PC-9 (cell line): Measurements from ENCODE around the gene GALNT10. TPM values are rescaled to one million over a fixed set of nuclear protein-coding genes. Genes with fewer than 3 reads are reported as not detected.

Experiments used
- BruUV-seq: library from RNA; stranded (reverse); fragments of 400-500 nt; replicated peaks from 2 replicates; lab custom pipeline; 2021; lab: Mats Ljungman, UMichigan
- CTCF ChIA-PET: fragments of 300-600 bp; sonication (Branson Sonifier 250); formaldehyde crosslinking; loops from one replicate; lab custom pipeline; 2022; ENCODE audit warnings: antibody characterized with exemption; lab: Charles Lee
- POLR2A ChIA-PET: fragments of 300-600 bp; sonication (Branson Sonifier 250); formaldehyde crosslinking; loops from one replicate; lab custom pipeline; 2022; ENCODE audit warnings: antibody characterized with exemption; ENCODE audit not compliant: unreplicated experiment; lab: Charles Lee
- DNase-seq, 2 experiments: peaks; one replicate each; pipeline versions ENCODE4 v3.0.0 to v3.0.0-alpha.2; 2015 to 2022; ENCODE audit warnings: mixed read lengths in 1 of 2
- H2AFZ ChIP-seq: fragments of 200-600 bp; sonication (generic); 2 replicates; pipeline ENCODE4 v1.8.1; 2017; ENCODE audit warnings: antibody characterized with exemption
- H3F3A ChIP-seq: fragments of 200-600 bp; sonication (generic); 2 replicates; pipeline ENCODE4 v1.8.1; 2017; ENCODE audit warnings: antibody characterized with exemption, mild to moderate bottlenecking, low read depth; ENCODE audit not compliant: insufficient read depth
- H3K27ac ChIP-seq: fragments of 200-600 bp; sonication (generic); 2 replicates; pipeline ENCODE4 v1.6.1; 2016; ENCODE audit warnings: mixed run types
- H3K27me3 ChIP-seq: fragments of 200-600 bp; sonication (generic); 2 replicates; pipeline ENCODE4 v1.6.1; 2016; ENCODE audit warnings: low read depth, mixed run types; ENCODE audit not compliant: insufficient read depth
- H3K36me3 ChIP-seq: fragments of 200-600 bp; sonication (generic); 2 replicates; pipeline ENCODE4 v1.6.1; 2016; ENCODE audit warnings: low read depth, mixed run types
- H3K4me1 ChIP-seq: fragments of 200-600 bp; sonication (generic); replicated peaks from 2 replicates; pipeline ENCODE4 v1.6.1; 2016; ENCODE audit warnings: mixed run types; ENCODE audit not compliant: insufficient read depth
- H3K4me2 ChIP-seq: fragments of 200-600 bp; sonication (generic); 2 replicates; pipeline ENCODE4 v1.6.1; 2017; ENCODE audit warnings: mixed run types
- H3K4me3 ChIP-seq: fragments of 200-600 bp; sonication (generic); 2 replicates; pipeline ENCODE4 v1.6.1; 2016; ENCODE audit warnings: mixed run types
- H3K79me2 ChIP-seq: fragments of 200-600 bp; sonication (generic); 2 replicates; pipeline ENCODE4 v1.6.1; 2017; ENCODE audit warnings: low read depth, mixed run types
- H3K9me2 ChIP-seq: fragments of 200-600 bp; sonication (generic); 2 replicates; pipeline ENCODE4 v1.8.1; 2017; ENCODE audit warnings: mild to moderate bottlenecking; ENCODE audit not compliant: insufficient read depth
- H3K9me3 ChIP-seq: fragments of 200-600 bp; sonication (generic); 2 replicates; pipeline ENCODE4 v1.8.1; 2016; ENCODE audit warnings: low read depth; ENCODE audit not compliant: insufficient read depth
- H4K20me1 ChIP-seq: fragments of 200-600 bp; sonication (generic); 2 replicates; pipeline ENCODE4 v1.8.1; 2017; ENCODE audit not compliant: insufficient read depth
- EZH2 ChIP-seq: fragments of 200-600 bp; sonication (generic); IDR thresholded peaks from 2 replicates; pipeline ENCODE4 v1.8.0; 2017; ENCODE audit warnings: antibody characterized with exemption, low read depth
- intact Hi-C: fragments of 100-400 bp; cut with micrococcal nuclease; formaldehyde crosslinking; loops from one replicate; pipeline ENCODE4 v1.10.0; 2022; ENCODE audit not compliant: unreplicated experiment
- total RNA-seq: library from RNA; stranded (reverse); gene quantifications from 2 replicates; pipeline ENCODE4 v1.2.3, GENCODE V29; 2021
- TF ChIP-seq, protein P1 (sequence below): fragments of 200-600 bp; sonication (generic); conservative IDR thresholded peaks from 2 replicates; pipeline ENCODE4 v1.6.1; 2017; ENCODE audit warnings: mixed run types, antibody characterized with exemption, mild to moderate bottlenecking, moderate library complexity

GALNT10 gene
- total RNA-seq, 1 experiment from 2014 or later = 101 TPM

GRCh38 chr5:154391788-154392187 lies 201.3 kb downstream of the GALNT10 start:
- Histone ChIP-seq H3K36me3 (no peaks in the 10 kb centered on the region; the same call in 1 of the 2 replicates), H4K20me1 (no peaks in the 10 kb centered on the region), H3K4me3 (no peak overlapping the region), H3K79me2 (peaks cover 6% of the 10 kb centered on the region; the same call in 1 of the 2 replicates), H3K27ac (no peak overlapping the region), H3K9me3 (no peaks in the 10 kb centered on the region), H3K27me3 (no peaks in the 10 kb centered on the region), H3K4me2 (no peak overlapping the region), H3K4me1 (peaks cover 34% of the 10 kb centered on the region), H3F3A (peaks cover 32% of the 10 kb centered on the region; the same call in 1 of the 2 replicates), H3K9me2 (no peaks in the 10 kb centered on the region), H2AFZ (no peak overlapping the region)
- DNase-seq = no peak
- no TSS peak for BruUV-seq
- ChIA-PET CTCF (no interaction called here), POLR2A (no interaction called here)
- TF ChIP-seq EZH2 = no peak
- TF ChIP-seq, protein P1, sequence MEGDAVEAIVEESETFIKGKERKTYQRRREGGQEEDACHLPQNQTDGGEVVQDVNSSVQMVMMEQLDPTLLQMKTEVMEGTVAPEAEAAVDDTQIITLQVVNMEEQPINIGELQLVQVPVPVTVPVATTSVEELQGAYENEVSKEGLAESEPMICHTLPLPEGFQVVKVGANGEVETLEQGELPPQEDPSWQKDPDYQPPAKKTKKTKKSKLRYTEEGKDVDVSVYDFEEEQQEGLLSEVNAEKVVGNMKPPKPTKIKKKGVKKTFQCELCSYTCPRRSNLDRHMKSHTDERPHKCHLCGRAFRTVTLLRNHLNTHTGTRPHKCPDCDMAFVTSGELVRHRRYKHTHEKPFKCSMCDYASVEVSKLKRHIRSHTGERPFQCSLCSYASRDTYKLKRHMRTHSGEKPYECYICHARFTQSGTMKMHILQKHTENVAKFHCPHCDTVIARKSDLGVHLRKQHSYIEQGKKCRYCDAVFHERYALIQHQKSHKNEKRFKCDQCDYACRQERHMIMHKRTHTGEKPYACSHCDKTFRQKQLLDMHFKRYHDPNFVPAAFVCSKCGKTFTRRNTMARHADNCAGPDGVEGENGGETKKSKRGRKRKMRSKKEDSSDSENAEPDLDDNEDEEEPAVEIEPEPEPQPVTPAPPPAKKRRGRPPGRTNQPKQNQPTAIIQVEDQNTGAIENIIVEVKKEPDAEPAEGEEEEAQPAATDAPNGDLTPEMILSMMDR = no peak
- intact Hi-C loops = no loop called here

GRCh38 chr5:154393850-154394249 lies 203.3 kb downstream of the GALNT10 start:
- no peak overlapping the region for H3K4me3 ChIP-seq
- H3K9me3 ChIP-seq = no peaks in the 10 kb centered on the region
- DNase-seq = no peak
- peak overlapping the region; percentile 54; the same call in 1 of the 2 replicates for H3K4me2 ChIP-seq
- TF ChIP-seq, protein P1 = no peak
- no peak for TF ChIP-seq EZH2
- POLR2A ChIA-PET = interaction anchor here (0.6 kb wide), 1 partner anchor 178 kb away, joined by 4 read pairs; no protein-coding TSS in a partner anchor
- no peaks in the 10 kb centered on the region for H4K20me1 ChIP-seq
- H3K27me3 ChIP-seq = no peaks in the 10 kb centered on the region
- H3K79me2 ChIP-seq = peaks cover 6% of the 10 kb centered on the region; the same call in 1 of the 2 replicates
- no peak overlapping the region for H2AFZ ChIP-seq
- intact Hi-C loops = loop anchor here (1.0 to 2.0 kb wide), 3 partner anchors 195 to 322 kb away; partner anchors contain the start of gene GALNT10
- no TSS peak for BruUV-seq
- no peaks in the 10 kb centered on the region for H3K9me2 ChIP-seq
- peaks cover 4% of the 10 kb centered on the region for H3K36me3 ChIP-seq
- CTCF ChIA-PET = no interaction called here
- H3F3A ChIP-seq = peaks cover 32% of the 10 kb centered on the region; the same call in 1 of the 2 replicates
- peak overlapping the region; percentile 85 for H3K27ac ChIP-seq
- peaks cover 34% of the 10 kb centered on the region for H3K4me1 ChIP-seq

- H3K4me3 ChIP-seq = no peak overlapping the region
- no peak overlapping the region for H2AFZ ChIP-seq
- peak overlapping the region; percentile 85 for H3K27ac ChIP-seq
- H3K9me2 ChIP-seq = no peaks in the 10 kb centered on the region
- intact Hi-C loops = loop anchor here (1.0 to 2.0 kb wide), 3 partner anchors 196 to 322 kb away; partner anchors contain the start of gene GALNT10
- peak; percentile 81 to 91 for DNase-seq
- ChIA-PET CTCF (interaction anchor here (0.6 kb wide), 1 partner anchor 34 kb away, joined by 6 read pairs; no protein-coding TSS in a partner anchor), POLR2A (interaction anchor here (0.6 kb wide), 1 partner anchor 178 kb away, joined by 4 read pairs; no protein-coding TSS in a partner anchor)
- no TSS peak for BruUV-seq
- H3K4me1 ChIP-seq = peaks cover 34% of the 10 kb centered on the region
- H3K36me3 ChIP-seq = peaks cover 4% of the 10 kb centered on the region
- no peaks in the 10 kb centered on the region for H4K20me1 ChIP-seq
- H3K79me2 ChIP-seq = peaks cover 6% of the 10 kb centered on the region; the same call in 1 of the 2 replicates
- peaks cover 32% of the 10 kb centered on the region; the same call in 1 of the 2 replicates for H3F3A ChIP-seq
- no peaks in the 10 kb centered on the region for H3K27me3 ChIP-seq
- H3K9me3 ChIP-seq = no peaks in the 10 kb centered on the region
- TF ChIP-seq, protein P1 = peak; percentile 46; the same call in 1 of the 2 replicates
- TF ChIP-seq EZH2 = no peak
- H3K4me2 ChIP-seq = peak overlapping the region; percentile 54; the same call in 1 of the 2 replicates
These were observed 203.8 kb downstream of the GALNT10 start for GRCh38 chr5:154394307-154394706.
